ENCODE data around the gene TRIM42.

TRIM42 gene

GRCh38 chr3:140677764-140678163 lies at the start of gene TRIM42:
Gene TRIM42, plus strand, starts transcription at chr3:140678064. Its CDS starts 166 bp downstream, at chr3:140678230.
- DNase-seq = no peak

GRCh38 chr3:140628606-140629005 lies 49.3 kb upstream of the TRIM42 start:
- no peak for DNase-seq

- no peak for DNase-seq
These were observed 48.3 kb upstream of the TRIM42 start for GRCh38 chr3:140629357-140630137.

- no peak for DNase-seq
These were observed 47.5 kb upstream of the TRIM42 start for GRCh38 chr3:140630366-140630765.

GRCh38 chr3:140630866-140631265 lies 47.0 kb upstream of the TRIM42 start:
- no peak for DNase-seq

GRCh38 chr3:140635276-140635675 lies 42.6 kb upstream of the TRIM42 start:
- no peak for DNase-seq

GRCh38 chr3:140636406-140637138 lies 41.3 kb upstream of the TRIM42 start:
- no peak for DNase-seq

GRCh38 chr3:140651287-140651686 lies 26.6 kb upstream of the TRIM42 start:
- no peak for DNase-seq

- no peak for DNase-seq
These were observed 22.2 kb upstream of the TRIM42 start for GRCh38 chr3:140655678-140656077.

- no peak for DNase-seq
These were observed 13.8 kb upstream of the TRIM42 start for GRCh38 chr3:140664111-140664510.

- DNase-seq = no peak
These were observed 4.7 kb downstream of the TRIM42 start for GRCh38 chr3:140682586-140682985.

GRCh38 chr3:140686128-140686527 lies 8.3 kb downstream of the TRIM42 start:
- no peak for DNase-seq

GRCh38 chr3:140686948-140687347 lies 9.1 kb downstream of the TRIM42 start:
- DNase-seq = no peak

GRCh38 chr3:140695361-140696061 lies 17.6 kb downstream of the TRIM42 start:
- no peak for DNase-seq

- no peak for DNase-seq
These were observed 21.8 kb downstream of the TRIM42 start for GRCh38 chr3:140699516-140700231.

- no peak for DNase-seq
These were observed 24.4 kb downstream of the TRIM42 start for GRCh38 chr3:140702281-140702680.

- DNase-seq = no peak
These were observed 25.6 kb downstream of the TRIM42 start for GRCh38 chr3:140703496-140703895.

GRCh38 chr3:140704733-140705132 lies 26.9 kb downstream of the TRIM42 start:
- DNase-seq = no peak

- DNase-seq = no peak
These were observed 28.1 kb downstream of the TRIM42 start for GRCh38 chr3:140705954-140706353.

GRCh38 chr3:140706360-140706759 lies 28.5 kb downstream of the TRIM42 start:
- DNase-seq = no peak

GRCh38 chr3:140708815-140709214 lies 31.0 kb downstream of the TRIM42 start:
- DNase-seq = no peak

- no peak for DNase-seq
These were observed 31.9 kb downstream of the TRIM42 start for GRCh38 chr3:140709751-140710150.
